GM12878 (cell line): ENCODE measurements around the gene SPINK13. TPM values are rescaled to one million over a fixed set of nuclear protein-coding genes. Genes with fewer than 3 reads are reported as not detected.
"Not testable (repeated sequence)": the region's sequence is repeated elsewhere in the genome, so short reads cannot be mapped to it uniquely, and the experiment has no call there.

Experiments used
- ATAC-seq: fragments of 200-7000 bp; cut with Tn5 transposase; 3 replicates; pipeline ENCODE4 v1.9.1; 2020; ENCODE audit warnings: mild to moderate bottlenecking, moderate library complexity
- BruUV-seq: library from RNA; stranded (reverse); fragments of 400-500 nt; replicated peaks from 2 replicates; lab custom pipeline; 2021; lab: Mats Ljungman, UMichigan
- CTCF ChIA-PET: fragments of 300-600 bp; sonication (Branson Sonifier 250); formaldehyde crosslinking; extraction: SDS; loops from one replicate; lab custom pipeline; 2021; ENCODE audit warnings: inconsistent platforms; lab: Yijun Ruan, JAX
- POLR2A ChIA-PET: fragments of 350-600 bp; formaldehyde crosslinking; extraction: SDS; loops from one replicate; lab custom pipeline; 2021; ENCODE audit warnings: inconsistent platforms; lab: Charles Lee
- RAD21 ChIA-PET: fragments of 300-600 bp; sonication (Branson Sonifier 250); formaldehyde crosslinking; loops from one replicate; lab custom pipeline; 2023; ENCODE audit warnings: antibody characterized with exemption; ENCODE audit not compliant: unreplicated experiment; lab: Charles Lee
- SMC1A ChIA-PET: fragments of 300-600 bp; sonication (Branson Sonifier 250); formaldehyde crosslinking; loops from one replicate; lab custom pipeline; 2023; ENCODE audit not compliant: unreplicated experiment, uncharacterized antibody; lab: Charles Lee
- DNase-seq: peaks from one replicate; pipeline ENCODE4 v3.0.0-alpha.2; 2011; ENCODE audit warnings: low read depth, low spot score
- FAIRE-seq: peaks from 3 replicates; lab custom pipeline; 2011; peaks lifted over from hg19 to GRCh38; lab: Jason Lieb, UNC
- H2AFZ ChIP-seq: 2 replicates; pipeline ENCODE4 v1.6.0; 2011; ENCODE audit warnings: low read depth, low read length, control low read depth; ENCODE audit not compliant: control insufficient read depth
- H3K27ac ChIP-seq: 2 replicates; pipeline ENCODE4 v1.5.1; 2011; ENCODE audit warnings: control low read depth; ENCODE audit not compliant: control insufficient read depth, insufficient read depth
- H3K27me3 ChIP-seq, 2 experiments: replicated peaks in 1 of 2; 2 replicates each; pipeline versions ENCODE4 v1.6.0 to v1.6.1; 2011; ENCODE audit warnings: low read length in 1 of 2; ENCODE audit not compliant: control insufficient read depth in 2 of 2, insufficient read depth in 2 of 2
- H3K36me3 ChIP-seq, 2 experiments: 2 replicates each; pipeline ENCODE4 v1.5.1; 2011; ENCODE audit warnings: low read length in 1 of 2; ENCODE audit not compliant: control insufficient read depth in 2 of 2, insufficient read depth in 2 of 2
- H3K4me1 ChIP-seq: 2 replicates; pipeline ENCODE4 v1.6.1; 2011; ENCODE audit warnings: mild to moderate bottlenecking, low read length, moderate library complexity, mixed read lengths; ENCODE audit not compliant: control insufficient read depth, insufficient read depth
- H3K4me2 ChIP-seq: 2 replicates; pipeline ENCODE4 v1.6.0; 2011; ENCODE audit warnings: control low read depth; ENCODE audit not compliant: control insufficient read depth, insufficient read depth
- H3K4me3 ChIP-seq: fragments of 200-600 bp; sonication (generic); 2 replicates; pipeline ENCODE4 v1.5.1; 2016
- H3K79me2 ChIP-seq: 2 replicates; pipeline ENCODE4 v1.6.0; 2011; ENCODE audit warnings: low read length; ENCODE audit not compliant: control insufficient read depth, insufficient read depth
- H3K9ac ChIP-seq: 2 replicates; pipeline ENCODE4 v1.8.0; 2011; ENCODE audit warnings: low read length, control low read depth, mixed read lengths; ENCODE audit not compliant: control insufficient read depth, insufficient read depth
- H3K9me3 ChIP-seq: replicated peaks from 3 replicates; pipeline ENCODE4 v1.5.1; 2011; ENCODE audit warnings: mild to moderate bottlenecking, low read length; ENCODE audit not compliant: control insufficient read depth, insufficient read depth
- H4K20me1 ChIP-seq: 2 replicates; pipeline ENCODE4 v1.6.0; 2011; ENCODE audit not compliant: control insufficient read depth, insufficient read depth
- CEBPB ChIP-seq, 2 experiments: fragments of 150-350 bp in 1 of 2; IDR thresholded peaks; 2 replicates each; pipeline ENCODE4 v1.6.1; 2012 to 2014; ENCODE audit warnings: low read depth in 2 of 2, low read length in 2 of 2, borderline replicate concordance in 1 of 2, inconsistent platforms in 1 of 2
- NBN ChIP-seq: fragments of 450-650 bp; IDR thresholded peaks from 2 replicates; pipeline ENCODE4 v1.6.1; 2016
- RAD51 ChIP-seq: fragments of 450-650 bp; IDR thresholded peaks from 2 replicates; pipeline ENCODE4 v1.6.1; 2016; ENCODE audit warnings: moderate library complexity, mild to moderate bottlenecking, inconsistent platforms
- ZBTB4 ChIP-seq: fragments of 450-650 bp; formaldehyde crosslinking; IDR thresholded peaks from 2 replicates; pipeline ENCODE4 v1.4.0; 2022; ENCODE audit warnings: mild to moderate bottlenecking, moderate library complexity
- WGBS: methylation state at CpG from one replicate; pipeline ENCODE4 v1.1.6; 2016; ENCODE audit warnings: low lambda C conversion rate; ENCODE audit not compliant: insufficient replicate concordance, insufficient coverage; ENCODE audit errors: missing lambda C conversion rate; 5-methylcytosine and 5-hydroxymethylcytosine counted together
- in situ Hi-C: fragments of 300-500 bp; cut with MboI; formaldehyde crosslinking; loops from 9 replicates; pipeline ENCODE4 v1.14.3; 2018; ENCODE audit warnings: mixed read lengths
- intact Hi-C: fragments of 100-400 bp; cut with micrococcal nuclease; formaldehyde crosslinking; loops from one replicate; pipeline ENCODE4 v1.14.2; 2022; ENCODE audit not compliant: unreplicated experiment
- polyA plus RNA-seq, 11 experiments: library from polyadenylated mRNA; depleted of rRNA in 4 of 11; unstranded in 6 of 11; stranded (reverse) in 5 of 11; fragments of >200 nt; fragmentation: Nextera tagmentation in 4 of 11; fragmentation: Illumina TruSeq in 1 of 11; extraction: Ambion mirVana in 4 of 11; extraction: Trizol in 1 of 11; gene quantifications; 1 replicate in 1 of 11; 2 replicates in 10 of 11; pipeline versions ENCODE4 v1.2.1 to v1.2.3, GENCODE V29; 2011 to 2016; ENCODE audit warnings: inconsistent platforms in 2 of 11, missing spikeins in 2 of 11, low read depth in 1 of 11
- total RNA-seq, 4 experiments: library from RNA; depleted of rRNA in 3 of 4; stranded (reverse); fragments of >200 nt in 3 of 4; fragmentation: Illumina TruSeq in 1 of 4; extraction: Trizol in 1 of 4; gene quantifications; 2 replicates each; pipeline versions ENCODE4 v1.2.1 to v1.2.3, GENCODE V29; 2013 to 2021

SPINK13 gene
- total and polyA plus RNA-seq, 10 of the 15 experiments (the other 5 are each of a cell fraction or from before 2014, with no cell fraction given): 0.15 to 0.16 TPM; not detected in 8

- TF ChIP-seq ZBTB4 (CRISPR knock-in tag) (no peak), RAD51 (no peak), CEBPB (IDR thresholded peaks at IDR 0.05; ENCODE audit: borderline replicate concordance in 1 of 2, low read depth in 2 of 2, low read length in 2 of 2) (no peak), NBN (no peak)
Measured at GRCh38 chr5:148267962-148268361, 632 bp upstream of the SPINK13 start (continued).

DNA sequence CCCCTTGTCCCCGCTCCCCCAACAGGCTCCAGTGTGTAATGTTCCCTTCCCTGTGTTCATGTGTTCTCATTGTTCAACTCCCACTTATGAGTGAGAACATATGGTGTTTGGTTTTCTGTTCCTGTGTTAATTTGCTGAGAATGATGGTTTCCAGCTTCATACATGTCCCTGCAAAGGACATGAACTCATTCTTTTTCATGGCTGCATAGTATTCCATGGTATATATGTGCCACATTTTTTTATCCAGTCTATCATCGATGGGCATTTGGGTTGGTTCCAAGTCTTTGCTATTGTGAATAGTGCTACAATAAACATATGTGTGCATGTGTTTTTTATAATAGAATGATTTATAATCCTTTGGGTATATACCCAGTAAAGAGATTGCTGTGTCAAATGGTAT lies 6.5 kb downstream of the SPINK13 start:
- H3K9me3 ChIP-seq, H3K79me2 ChIP-seq, H3K4me1 ChIP-seq, CTCF ChIA-PET, BruUV-seq, H3K27me3 ChIP-seq, H3K27ac ChIP-seq, in situ Hi-C loops, H2AFZ ChIP-seq, ATAC-seq, H3K36me3 ChIP-seq, POLR2A ChIA-PET, intact Hi-C loops, RAD21 ChIA-PET, H4K20me1 ChIP-seq, FAIRE-seq, DNase-seq, H3K4me3 ChIP-seq, H3K9ac ChIP-seq, H3K4me2 ChIP-seq: not testable (repeated sequence)
- SMC1A ChIA-PET: interaction anchor here (1.0 kb wide), 1 partner anchor 25 kb away, joined by 4 read pairs; no protein-coding TSS in a partner anchor
- WGBS: 37% methylated on average over 2 of the region's 2 CpGs
